PC-9 (cell line): Measurements from ENCODE around the gene B4GALNT1. TPM values are rescaled to one million over a fixed set of nuclear protein-coding genes. Genes with fewer than 3 reads are reported as not detected.

ENCODE experiments used
- BruUV-seq: library from RNA; stranded (reverse); fragments of 400-500 nt; replicated peaks from 2 replicates; lab custom pipeline; 2021; lab: Mats Ljungman, UMichigan
- CTCF ChIA-PET: fragments of 300-600 bp; sonication (Branson Sonifier 250); formaldehyde crosslinking; loops from one replicate; lab custom pipeline; 2022; ENCODE audit warnings: antibody characterized with exemption; lab: Charles Lee
- POLR2A ChIA-PET: fragments of 300-600 bp; sonication (Branson Sonifier 250); formaldehyde crosslinking; loops from one replicate; lab custom pipeline; 2022; ENCODE audit warnings: antibody characterized with exemption; ENCODE audit not compliant: unreplicated experiment; lab: Charles Lee
- DNase-seq, 2 experiments: peaks; one replicate each; pipeline versions ENCODE4 v3.0.0 to v3.0.0-alpha.2; 2015 to 2022; ENCODE audit warnings: mixed read lengths in 1 of 2
- H2AFZ ChIP-seq: fragments of 200-600 bp; sonication (generic); 2 replicates; pipeline ENCODE4 v1.8.1; 2017; ENCODE audit warnings: antibody characterized with exemption
- H3F3A ChIP-seq: fragments of 200-600 bp; sonication (generic); 2 replicates; pipeline ENCODE4 v1.8.1; 2017; ENCODE audit warnings: antibody characterized with exemption, mild to moderate bottlenecking, low read depth; ENCODE audit not compliant: insufficient read depth
- H3K27ac ChIP-seq: fragments of 200-600 bp; sonication (generic); 2 replicates; pipeline ENCODE4 v1.6.1; 2016; ENCODE audit warnings: mixed run types
- H3K27me3 ChIP-seq: fragments of 200-600 bp; sonication (generic); 2 replicates; pipeline ENCODE4 v1.6.1; 2016; ENCODE audit warnings: low read depth, mixed run types; ENCODE audit not compliant: insufficient read depth
- H3K36me3 ChIP-seq: fragments of 200-600 bp; sonication (generic); 2 replicates; pipeline ENCODE4 v1.6.1; 2016; ENCODE audit warnings: low read depth, mixed run types
- H3K4me1 ChIP-seq: fragments of 200-600 bp; sonication (generic); replicated peaks from 2 replicates; pipeline ENCODE4 v1.6.1; 2016; ENCODE audit warnings: mixed run types; ENCODE audit not compliant: insufficient read depth
- H3K4me2 ChIP-seq: fragments of 200-600 bp; sonication (generic); 2 replicates; pipeline ENCODE4 v1.6.1; 2017; ENCODE audit warnings: mixed run types
- H3K4me3 ChIP-seq: fragments of 200-600 bp; sonication (generic); 2 replicates; pipeline ENCODE4 v1.6.1; 2016; ENCODE audit warnings: mixed run types
- H3K79me2 ChIP-seq: fragments of 200-600 bp; sonication (generic); 2 replicates; pipeline ENCODE4 v1.6.1; 2017; ENCODE audit warnings: low read depth, mixed run types
- H3K9me2 ChIP-seq: fragments of 200-600 bp; sonication (generic); 2 replicates; pipeline ENCODE4 v1.8.1; 2017; ENCODE audit warnings: mild to moderate bottlenecking; ENCODE audit not compliant: insufficient read depth
- H3K9me3 ChIP-seq: fragments of 200-600 bp; sonication (generic); 2 replicates; pipeline ENCODE4 v1.8.1; 2016; ENCODE audit warnings: low read depth; ENCODE audit not compliant: insufficient read depth
- H4K20me1 ChIP-seq: fragments of 200-600 bp; sonication (generic); 2 replicates; pipeline ENCODE4 v1.8.1; 2017; ENCODE audit not compliant: insufficient read depth
- CTCF ChIP-seq: fragments of 200-600 bp; sonication (generic); conservative IDR thresholded peaks from 2 replicates; pipeline ENCODE4 v1.6.1; 2017; ENCODE audit warnings: mixed run types, antibody characterized with exemption, mild to moderate bottlenecking, moderate library complexity
- EZH2 ChIP-seq: fragments of 200-600 bp; sonication (generic); IDR thresholded peaks from 2 replicates; pipeline ENCODE4 v1.8.0; 2017; ENCODE audit warnings: antibody characterized with exemption, low read depth
- intact Hi-C: fragments of 100-400 bp; cut with micrococcal nuclease; formaldehyde crosslinking; loops from one replicate; pipeline ENCODE4 v1.10.0; 2022; ENCODE audit not compliant: unreplicated experiment
- total RNA-seq: library from RNA; stranded (reverse); gene quantifications from 2 replicates; pipeline ENCODE4 v1.2.3, GENCODE V29; 2021

Gene B4GALNT1
- total RNA-seq, 1 experiment from 2014 or later = 15.0 TPM

DNA sequence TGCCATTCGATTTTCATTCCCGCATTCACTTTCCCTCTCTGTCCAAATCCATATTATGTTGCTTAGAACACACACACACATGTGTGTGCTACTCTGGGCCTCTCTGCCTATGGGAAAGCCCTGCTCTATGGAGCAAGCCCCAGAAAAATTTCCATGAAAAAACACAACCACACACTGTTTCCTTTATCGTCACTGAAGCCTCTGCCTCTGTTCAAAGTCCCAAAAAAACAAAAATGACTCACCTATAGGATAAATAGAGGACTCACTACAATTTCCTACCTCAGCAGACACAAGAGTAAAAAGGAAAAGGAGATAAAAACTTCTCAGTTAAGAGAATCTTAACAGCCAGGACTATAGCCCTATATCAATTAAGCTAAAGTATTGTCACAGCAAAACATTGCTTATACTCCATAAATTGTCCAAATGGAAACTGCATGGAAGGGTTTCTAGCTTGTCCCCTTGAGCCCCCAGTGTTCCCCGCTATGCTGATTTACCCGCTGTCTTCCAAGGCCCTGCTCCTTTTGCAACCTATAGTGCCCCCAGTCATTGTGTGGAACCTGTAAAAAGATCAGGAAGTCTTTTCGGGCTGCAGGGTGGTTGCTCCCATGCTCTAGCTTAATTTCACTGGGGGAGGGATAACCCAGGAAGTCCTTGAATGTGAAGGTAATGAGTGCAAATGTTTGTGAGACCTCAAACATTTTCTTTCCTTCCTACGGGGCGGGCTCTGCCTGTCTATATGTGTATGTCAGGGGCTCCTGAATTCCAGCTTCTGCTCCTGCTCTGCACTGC lies 53.1 kb downstream of the B4GALNT1 start:
- H3K79me2 ChIP-seq = no peaks in the 10 kb centered on the region
- DNase-seq = no peak
- no peaks in the 10 kb centered on the region for H3K9me3 ChIP-seq
- H4K20me1 ChIP-seq = no peaks in the 10 kb centered on the region
- no peaks in the 10 kb centered on the region for H3K4me1 ChIP-seq
- no peak overlapping the region for H2AFZ ChIP-seq
- H3K4me3 ChIP-seq = no peak overlapping the region
- CTCF ChIA-PET = no interaction called here
- POLR2A ChIA-PET = no interaction called here
- no peaks in the 10 kb centered on the region for H3F3A ChIP-seq
- no peaks in the 10 kb centered on the region for H3K9me2 ChIP-seq
- no peaks in the 10 kb centered on the region for H3K36me3 ChIP-seq
- intact Hi-C loops = loop anchor here (5.0 kb wide), 1 partner anchor 327 kb away; no protein-coding TSS in a partner anchor
- H3K4me2 ChIP-seq = no peak overlapping the region
- peaks cover 19% of the 10 kb centered on the region for H3K27me3 ChIP-seq
- TF ChIP-seq EZH2 = no peak
- TF ChIP-seq CTCF = no peak
- no peak overlapping the region for H3K27ac ChIP-seq
- no TSS peak for BruUV-seq

- H4K20me1 ChIP-seq = no peaks in the 10 kb centered on the region
- BruUV-seq = no TSS peak
- peaks cover 11% of the 10 kb centered on the region; the same call in 1 of the 2 replicates for H3K27me3 ChIP-seq
- no peaks in the 10 kb centered on the region for H3K36me3 ChIP-seq
- ChIA-PET POLR2A (no interaction called here), CTCF (no interaction called here)
- TF ChIP-seq CTCF (no peak), EZH2 (no peak)
- no peaks in the 10 kb centered on the region for H3K9me3 ChIP-seq
- H3K79me2 ChIP-seq = no peaks in the 10 kb centered on the region
- H3K9me2 ChIP-seq = no peaks in the 10 kb centered on the region
- DNase-seq = no peak
- no peak overlapping the region for H3K4me3 ChIP-seq
- intact Hi-C loops = no loop called here
- H3K4me1 ChIP-seq = no peaks in the 10 kb centered on the region
- H3K4me2 ChIP-seq = no peak overlapping the region
- no peaks in the 10 kb centered on the region for H3F3A ChIP-seq
- H2AFZ ChIP-seq = no peak overlapping the region
- no peak overlapping the region for H3K27ac ChIP-seq
Observed at GRCh38 chr12:57579011-57579410, 54.0 kb downstream of the B4GALNT1 start.

GRCh38 chr12:57577981-57578758 lies 54.8 kb downstream of the B4GALNT1 start:
- BruUV-seq = no TSS peak
- Histone ChIP-seq H3K4me2 (no peak overlapping the region), H3K79me2 (no peaks in the 10 kb centered on the region), H3K9me2 (no peaks in the 10 kb centered on the region), H2AFZ (no peak overlapping the region), H3K4me1 (no peaks in the 10 kb centered on the region), H4K20me1 (no peaks in the 10 kb centered on the region), H3K27me3 (peaks cover 11% of the 10 kb centered on the region; the same call in 1 of the 2 replicates), H3K36me3 (no peaks in the 10 kb centered on the region), H3F3A (no peaks in the 10 kb centered on the region), H3K9me3 (no peaks in the 10 kb centered on the region), H3K4me3 (no peak overlapping the region), H3K27ac (no peak overlapping the region)
- TF ChIP-seq CTCF (no peak), EZH2 (no peak)
- DNase-seq = no peak
- CTCF ChIA-PET = no interaction called here
- intact Hi-C loops = no loop called here
- POLR2A ChIA-PET = no interaction called here
